ENCODE data around the gene COX4I2.

COX4I2 gene

DNA sequence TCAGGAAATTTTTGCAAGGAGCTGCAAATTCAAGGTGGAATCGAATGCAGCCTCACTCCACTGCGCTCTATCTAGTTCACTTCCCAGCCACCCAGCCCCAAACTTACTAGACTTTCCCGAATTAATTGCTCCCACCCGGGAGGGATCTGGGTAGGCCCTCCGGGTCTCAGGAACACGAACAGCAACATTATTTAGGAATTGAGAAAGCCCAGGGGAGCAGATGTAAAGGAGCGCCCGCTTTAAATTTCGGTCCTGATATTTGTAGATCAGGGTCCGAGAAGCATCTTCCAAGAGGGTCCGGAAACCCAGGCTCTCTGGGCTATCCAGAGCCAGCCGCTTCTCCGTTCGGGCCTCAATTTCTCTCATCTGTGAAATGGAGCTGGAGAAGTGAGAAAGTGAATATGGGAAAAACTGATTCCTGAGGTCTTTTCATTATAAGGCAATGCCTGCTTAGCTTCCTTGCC lies 33.1 kb upstream of the COX4I2 start:
- H3K4me3 ChIP-seq (ENCODE audit: low read depth, low read length): peak overlapping the region; percentile 95
- no peak for TF ChIP-seq CTCF (conservative IDR thresholded peaks at IDR 0.05; ENCODE audit: low read depth, low read length)
- DNase-seq (ENCODE audit: low read depth): no peak

GRCh38 chr20:31605031-31605901 lies 32.4 kb upstream of the COX4I2 start, which contains the start of gene ID1:
TSS of gene ID1 (plus strand) at chr20:31605289. CDS start at chr20:31605388, 99 bp downstream.
- TF ChIP-seq CTCF (conservative IDR thresholded peaks at IDR 0.05; ENCODE audit: low read depth, low read length): no peak
- peak within 1 kb of the TSS; percentile 95 for H3K4me3 ChIP-seq (ENCODE audit: low read depth, low read length)
- peak; percentile 97 for DNase-seq (ENCODE audit: low read depth)

- peak; percentile 49 for DNase-seq (ENCODE audit: low read depth)
- H3K4me3 ChIP-seq (ENCODE audit: low read depth, low read length): peak overlapping the region; percentile 95
- TF ChIP-seq CTCF (conservative IDR thresholded peaks at IDR 0.05; ENCODE audit: low read depth, low read length): peak; percentile 1
These were observed 31.6 kb upstream of the COX4I2 start for GRCh38 chr20:31605902-31606803.

DNA sequence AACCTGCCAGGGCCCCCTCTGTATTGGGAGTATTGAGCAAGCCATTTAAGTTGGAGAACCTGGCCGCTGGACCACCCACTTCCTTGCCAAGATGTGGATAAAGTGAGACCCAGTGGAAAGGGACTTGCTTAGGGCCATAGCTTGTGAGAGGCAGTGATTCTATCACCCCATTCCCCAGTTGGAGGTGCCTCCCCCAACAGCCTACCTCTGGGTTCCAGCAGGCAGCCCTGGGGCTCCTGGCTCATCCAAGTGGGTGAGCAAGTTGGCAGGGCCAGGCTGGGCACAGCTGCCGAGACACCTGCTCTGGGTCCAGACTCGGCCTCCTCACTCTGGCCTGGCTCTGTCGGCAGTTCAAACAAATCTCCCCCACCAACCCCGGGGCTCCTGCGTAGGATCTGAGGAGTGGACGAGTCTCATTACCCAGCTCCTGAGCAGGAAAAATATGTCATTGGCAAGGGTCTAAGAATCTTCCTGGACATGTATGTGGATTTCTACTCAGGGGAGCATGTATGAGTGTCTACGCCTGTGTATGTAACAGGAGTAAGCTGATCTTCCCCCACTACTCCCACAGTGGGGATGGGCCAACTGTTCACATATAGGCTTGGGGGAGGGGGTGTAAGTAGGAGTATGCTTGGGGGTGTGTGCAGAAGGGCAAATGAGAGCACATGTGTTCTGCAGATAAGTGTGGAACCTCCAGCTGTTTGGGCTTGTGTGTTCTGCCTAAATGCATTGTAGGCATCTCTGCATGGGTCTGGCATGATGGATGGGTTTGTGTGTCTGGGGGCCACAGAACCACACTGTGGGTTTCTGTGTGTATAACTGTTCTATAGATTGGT lies 30.7 kb upstream of the COX4I2 start:
- DNase-seq (ENCODE audit: low read depth): peak; percentile 82
- H3K4me3 ChIP-seq (ENCODE audit: low read depth, low read length): peak overlapping the region; percentile 95
- no peak for TF ChIP-seq CTCF (conservative IDR thresholded peaks at IDR 0.05; ENCODE audit: low read depth, low read length)

DNA sequence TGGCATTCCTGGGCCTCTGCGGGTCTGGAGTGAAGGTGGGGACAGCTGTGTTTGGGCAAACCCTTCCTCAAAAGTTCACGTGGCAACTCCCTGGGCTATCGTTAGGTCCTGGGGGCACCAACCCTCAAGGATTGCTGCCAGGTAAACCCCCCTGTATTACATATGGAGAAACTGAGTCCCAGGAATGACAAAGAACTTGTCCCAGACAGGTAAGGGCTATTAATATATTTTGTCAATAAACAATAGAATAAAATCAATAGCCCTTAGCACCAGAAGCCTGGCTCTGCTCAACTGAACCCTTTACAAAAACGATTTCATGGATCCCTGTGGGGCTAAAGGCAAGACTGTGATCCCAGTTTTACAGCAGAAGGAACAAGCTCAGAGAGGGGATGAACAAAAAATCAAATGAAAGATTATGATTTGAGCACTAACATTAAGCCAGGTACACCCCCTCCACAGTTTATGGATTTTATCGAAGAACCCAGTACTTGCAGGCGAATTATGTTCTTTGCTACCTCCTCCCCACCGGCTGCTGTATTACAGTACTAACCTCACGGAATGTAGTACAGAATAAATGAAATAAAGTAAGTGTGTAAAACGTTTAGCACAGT lies 30.0 kb upstream of the COX4I2 start:
- peak overlapping the region; percentile 95 for H3K4me3 ChIP-seq (ENCODE audit: low read depth, low read length)
- TF ChIP-seq CTCF (conservative IDR thresholded peaks at IDR 0.05; ENCODE audit: low read depth, low read length): peak; percentile 2
- DNase-seq (ENCODE audit: low read depth): peak; percentile 58
